Activated CD4-positive, alpha-beta T cell treated with anti-CD3 and anti-CD28 coated beads, Interleukin-2, amount 10 ng/mL, durations not matched to agents 7 days and 5 days (primary cell): Measurements from ENCODE around the gene NBPF1. TPM values are rescaled to one million over a fixed set of nuclear protein-coding genes. Genes with fewer than 3 reads are reported as not detected.
A peak's percentile ranks its signal among the peaks of the same experiment; 100 is the strongest.
"Not testable (repeated sequence)": the region's sequence is repeated elsewhere in the genome, so short reads cannot be mapped to it uniquely, and the experiment has no call there.

Experiments used
- CTCF ChIA-PET: fragments of 350-600 bp; sonication (Branson Sonifier 250); formaldehyde crosslinking; loops from one replicate; lab custom pipeline; 2021; ENCODE audit warnings: antibody characterized with exemption; lab: Charles Lee
- POLR2A ChIA-PET: fragments of 350-600 bp; sonication (Branson Sonifier 250); formaldehyde crosslinking; loops from one replicate; lab custom pipeline; 2021; ENCODE audit warnings: antibody characterized with exemption; lab: Charles Lee
- DNase-seq: peaks from one replicate; pipeline ENCODE4 v3.0.0-alpha.2; 2020
- H3K27ac Mint-ChIP-seq: one replicate; pipeline ENCODE4 v1.8.0; 2021; ENCODE audit warnings: mild to moderate bottlenecking, moderate library complexity, mixed read lengths
- H3K27me3 Mint-ChIP-seq: one replicate; pipeline ENCODE4 v1.8.0; 2021; ENCODE audit warnings: mixed read lengths
- H3K36me3 Mint-ChIP-seq: one replicate; pipeline ENCODE4 v1.8.0; 2021; ENCODE audit warnings: low read depth, mixed read lengths
- H3K4me1 Mint-ChIP-seq: one replicate; pipeline ENCODE4 v1.8.0; 2021; ENCODE audit warnings: mixed read lengths
- H3K4me3 Mint-ChIP-seq: one replicate; pipeline ENCODE4 v1.8.0; 2021; ENCODE audit warnings: mild to moderate bottlenecking, moderate library complexity, mixed read lengths
- H3K9me3 Mint-ChIP-seq: one replicate; pipeline ENCODE4 v1.8.0; 2021; ENCODE audit warnings: mixed read lengths
- total RNA-seq, 2 experiments: library from RNA; stranded (reverse); gene quantifications; one replicate each; pipeline ENCODE4 v1.2.3, GENCODE V29; 2021

Gene NBPF1
- total RNA-seq, 2 experiments from 2014 or later: 6.7 to 7.7 TPM

DNA sequence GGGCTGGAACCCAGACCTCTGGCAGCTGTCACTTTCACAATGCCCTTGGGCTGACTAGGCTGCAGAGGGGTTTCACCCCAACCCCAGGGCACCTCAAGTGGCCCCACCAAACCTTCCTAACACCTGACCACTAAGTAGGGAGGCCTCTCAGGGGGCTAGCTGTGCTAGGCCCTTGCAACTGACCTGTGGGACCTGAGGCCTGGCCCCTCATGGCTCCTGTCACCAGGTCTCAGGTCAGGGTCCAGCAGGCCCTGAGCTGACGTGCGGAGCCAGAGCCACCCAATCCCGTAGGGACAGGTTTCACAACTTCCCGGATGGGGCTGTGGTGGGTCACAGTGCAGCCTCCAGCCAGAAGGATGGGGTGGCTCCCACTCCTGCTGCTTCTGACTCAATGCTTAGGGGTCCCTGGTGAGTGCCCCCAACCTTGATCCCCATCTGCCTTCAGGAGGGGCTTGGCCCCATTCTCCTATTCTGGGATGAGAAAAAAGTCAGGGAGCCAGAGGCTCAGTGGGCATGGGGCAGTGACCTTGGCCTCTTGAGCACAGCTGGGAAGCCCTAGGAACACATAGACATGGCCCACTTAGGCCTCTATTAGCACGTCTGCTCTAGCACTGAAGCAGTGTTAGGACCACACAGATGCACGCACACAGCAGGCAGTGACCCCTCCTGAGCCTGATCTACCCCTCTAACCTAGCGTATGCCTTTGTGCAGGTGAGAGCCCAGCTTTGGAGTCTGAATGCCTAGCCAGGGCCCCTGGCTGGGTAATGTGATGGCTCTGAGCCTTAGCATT is 32.1 kb upstream of the NBPF1 start:
- H3K4me1 Mint-ChIP-seq, H3K4me3 Mint-ChIP-seq, POLR2A ChIA-PET, H3K36me3 Mint-ChIP-seq, H3K27ac Mint-ChIP-seq, H3K27me3 Mint-ChIP-seq, H3K9me3 Mint-ChIP-seq: not testable (repeated sequence)
- CTCF ChIA-PET: interaction anchor here (0.9 to 1.2 kb wide), 2 partner anchors 82 to 258 kb away, joined by 3 to 4 read pairs; no protein-coding TSS in a partner anchor
- DNase-seq: peak; percentile 19

DNA sequence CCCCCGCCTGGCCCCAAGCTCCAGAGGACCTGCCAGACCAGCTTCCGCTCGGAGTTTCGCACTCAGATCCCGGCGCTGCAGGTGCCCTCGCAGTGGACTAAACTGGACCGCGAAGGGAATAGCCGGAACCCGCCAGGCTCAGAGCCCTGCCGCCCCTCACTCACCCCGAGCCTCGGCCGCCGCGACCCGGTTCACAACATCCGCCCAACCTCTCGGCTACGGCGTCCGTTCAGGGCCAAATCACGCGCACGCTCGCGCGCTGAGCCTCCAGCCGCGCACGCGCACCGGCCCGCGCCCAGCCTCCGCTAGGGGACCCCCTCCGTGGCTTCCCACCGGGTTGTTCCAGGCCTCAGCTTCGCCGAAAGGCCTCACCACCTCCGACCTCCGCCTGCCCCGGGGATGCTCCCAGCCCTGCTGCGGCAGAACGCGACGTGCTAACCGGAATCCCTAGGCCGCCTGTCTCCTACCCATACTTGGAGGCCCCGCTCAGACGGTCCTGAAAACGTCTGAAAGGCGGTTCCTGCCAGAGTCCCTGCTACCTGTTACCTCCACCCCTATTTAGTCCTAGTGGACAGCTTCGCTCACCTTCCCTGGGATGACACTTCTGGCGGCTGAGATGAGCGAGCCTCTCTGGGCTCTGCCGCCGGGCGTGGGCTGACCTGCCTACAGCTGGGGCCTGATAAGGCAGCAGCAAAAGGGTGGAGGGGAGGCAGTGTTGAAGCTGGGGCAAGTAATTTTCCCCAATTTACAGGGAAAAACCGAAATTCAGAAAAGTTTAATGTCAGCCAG is 31.3 kb upstream of the NBPF1 start:
- H3K4me1 Mint-ChIP-seq, H3K27me3 Mint-ChIP-seq, H3K36me3 Mint-ChIP-seq, H3K9me3 Mint-ChIP-seq, H3K4me3 Mint-ChIP-seq, H3K27ac Mint-ChIP-seq, POLR2A ChIA-PET: not testable (repeated sequence)
- DNase-seq: peak; percentile 99
- CTCF ChIA-PET: interaction anchor here (0.6 to 1.2 kb wide), 3 partner anchors 43 to 259 kb away, joined by 3 to 4 read pairs (median 3); no protein-coding TSS in a partner anchor

DNA sequence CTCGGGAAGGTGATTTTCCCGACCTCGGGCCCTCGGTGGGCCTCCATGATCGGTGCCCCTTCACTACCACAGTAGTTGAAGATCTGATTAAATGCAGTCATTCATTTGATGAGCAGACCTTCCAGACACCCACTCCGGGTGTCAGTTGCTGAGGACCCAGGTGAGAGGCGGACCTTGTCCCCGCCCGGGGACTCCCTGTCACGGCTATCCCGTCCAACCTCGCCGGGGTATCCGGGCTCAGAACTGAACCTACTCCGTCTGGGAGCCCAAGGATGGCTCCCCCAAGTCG is 30.8 kb upstream of the NBPF1 start:
- POLR2A ChIA-PET: no interaction called here
- DNase-seq: no peak
- CTCF ChIA-PET: interaction anchor here (0.6 to 1.2 kb wide), 3 partner anchors 42 to 260 kb away, joined by 3 to 4 read pairs (median 3); no protein-coding TSS in a partner anchor
- H3K36me3 Mint-ChIP-seq: no peaks in the 10 kb centered on the region
- peaks cover 3% of the 10 kb centered on the region for H3K4me1 Mint-ChIP-seq
- H3K27ac Mint-ChIP-seq: no peak overlapping the region
- no peak overlapping the region for H3K4me3 Mint-ChIP-seq
- H3K27me3 Mint-ChIP-seq: peaks cover 5% of the 10 kb centered on the region
- H3K9me3 Mint-ChIP-seq: no peaks in the 10 kb centered on the region

DNA sequence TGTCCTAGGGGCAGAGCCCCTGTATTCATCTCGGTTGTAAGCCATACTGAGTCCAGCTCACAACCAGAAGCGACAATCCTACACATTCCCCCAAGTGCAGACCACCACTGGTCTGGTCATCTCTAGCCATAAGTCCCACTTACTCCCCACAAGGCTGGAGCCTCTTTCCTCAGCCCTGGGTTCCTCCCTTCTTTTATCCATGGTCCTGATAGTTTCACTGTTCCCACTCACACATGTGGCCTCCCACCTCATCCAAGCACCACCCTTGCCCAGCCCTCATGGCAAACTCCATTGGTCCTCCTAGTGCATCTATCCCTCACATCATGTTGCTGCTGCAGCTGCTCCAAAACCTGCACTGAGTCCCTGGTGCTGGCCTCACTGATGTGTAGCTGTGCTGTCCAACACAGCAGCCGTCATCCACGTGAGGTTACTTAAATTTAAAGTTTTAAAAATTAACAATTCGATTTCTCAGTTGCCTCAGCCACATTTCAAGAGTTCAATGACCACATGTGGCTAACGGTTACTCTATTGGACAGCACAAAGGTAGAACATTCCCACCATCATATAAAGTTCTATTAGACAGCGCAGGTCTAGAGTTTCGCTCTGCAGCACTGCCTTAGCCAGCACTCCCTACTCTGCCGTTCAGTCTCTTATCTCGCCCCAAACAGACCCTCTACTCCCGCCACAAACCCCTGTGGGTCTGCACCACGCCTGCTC is 30.3 kb upstream of the NBPF1 start:
- H3K9me3 Mint-ChIP-seq, H3K27ac Mint-ChIP-seq, H3K27me3 Mint-ChIP-seq, H3K4me3 Mint-ChIP-seq, H3K36me3 Mint-ChIP-seq, H3K4me1 Mint-ChIP-seq, POLR2A ChIA-PET: not testable (repeated sequence)
- peak; percentile 31 for DNase-seq
- CTCF ChIA-PET: interaction anchor here (0.6 to 1.2 kb wide), 3 partner anchors 10 to 84 kb away, joined by 3 read pairs; no protein-coding TSS in a partner anchor

DNA sequence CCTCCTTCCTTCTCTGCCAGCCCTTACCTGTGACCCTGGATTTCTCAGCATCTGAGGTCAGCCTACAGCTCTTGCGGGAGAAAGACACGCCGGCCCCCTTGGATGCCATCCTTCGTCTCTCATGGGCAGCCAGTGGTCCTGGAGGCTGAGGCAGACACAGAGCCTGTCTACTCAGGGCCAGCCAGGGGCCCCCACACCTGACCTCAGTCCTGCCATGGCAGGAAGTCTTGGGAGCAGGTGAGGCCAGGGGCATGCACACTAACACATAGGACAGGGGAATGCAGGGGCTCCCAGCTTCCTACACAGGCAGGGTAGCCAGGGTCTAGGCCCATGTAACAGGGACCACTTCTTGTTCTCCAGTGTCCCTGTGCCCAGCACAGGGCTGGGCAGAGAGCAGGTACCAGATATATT is 29.6 kb upstream of the NBPF1 start:
- H3K36me3 Mint-ChIP-seq, H3K27me3 Mint-ChIP-seq, H3K4me1 Mint-ChIP-seq, H3K4me3 Mint-ChIP-seq, H3K9me3 Mint-ChIP-seq, POLR2A ChIA-PET, H3K27ac Mint-ChIP-seq: not testable (repeated sequence)
- CTCF ChIA-PET: interaction anchor here (0.8 to 1.0 kb wide), 2 partner anchors 10 to 22 kb away, joined by 3 read pairs; no protein-coding TSS in a partner anchor
- DNase-seq: peak; percentile 17

DNA sequence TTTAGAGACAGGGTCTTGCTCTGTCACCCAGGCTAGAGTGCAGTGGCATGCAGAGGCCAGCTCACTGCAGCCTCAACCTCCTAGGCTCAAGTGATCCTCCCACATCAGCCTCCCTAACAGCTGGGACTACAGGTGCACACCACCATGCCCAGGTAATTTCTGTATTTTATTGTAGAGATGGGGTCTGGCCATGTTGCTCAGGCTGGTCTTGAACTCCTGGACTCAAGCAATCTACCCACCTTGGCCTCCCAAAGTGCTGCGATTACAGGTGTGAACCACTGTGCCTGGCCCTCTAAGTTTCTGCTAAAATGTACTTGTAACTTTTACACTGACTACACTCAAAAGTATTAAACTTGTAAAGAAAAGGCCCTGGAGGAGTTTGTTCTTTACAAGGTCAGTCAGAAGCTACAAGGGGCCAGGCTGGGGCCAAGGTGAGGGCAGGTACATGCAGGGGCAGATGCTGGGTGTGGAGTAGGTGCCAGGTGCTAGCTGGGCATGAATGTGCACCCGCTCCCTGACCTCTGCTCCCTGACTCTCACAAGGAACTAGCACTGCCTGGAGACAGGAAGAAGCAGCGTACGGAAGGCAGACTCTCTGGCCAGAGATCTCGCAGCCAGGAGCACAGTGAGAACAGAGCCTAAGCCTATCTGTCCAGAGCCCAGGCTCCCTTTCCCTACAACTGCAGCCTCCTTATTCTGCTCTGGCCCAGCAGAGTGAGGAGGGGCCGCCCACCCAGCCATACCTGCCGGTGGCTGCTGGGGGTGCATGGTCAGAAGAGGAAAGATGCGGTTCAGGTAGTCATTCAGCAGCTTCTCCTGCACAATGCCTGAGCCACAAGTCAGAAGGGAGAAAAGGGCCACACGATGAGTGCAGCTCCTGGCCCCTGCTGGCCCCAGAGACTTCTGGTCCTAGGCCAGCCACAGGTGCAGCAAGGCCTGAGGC is 28.9 kb upstream of the NBPF1 start:
- POLR2A ChIA-PET, H3K27me3 Mint-ChIP-seq, H3K27ac Mint-ChIP-seq, H3K4me1 Mint-ChIP-seq, H3K36me3 Mint-ChIP-seq, H3K4me3 Mint-ChIP-seq, H3K9me3 Mint-ChIP-seq: not testable (repeated sequence)
- CTCF ChIA-PET: interaction anchor here (0.8 to 1.0 kb wide), 2 partner anchors 9 to 21 kb away, joined by 3 read pairs; no protein-coding TSS in a partner anchor
- DNase-seq: peak; percentile 6

DNA sequence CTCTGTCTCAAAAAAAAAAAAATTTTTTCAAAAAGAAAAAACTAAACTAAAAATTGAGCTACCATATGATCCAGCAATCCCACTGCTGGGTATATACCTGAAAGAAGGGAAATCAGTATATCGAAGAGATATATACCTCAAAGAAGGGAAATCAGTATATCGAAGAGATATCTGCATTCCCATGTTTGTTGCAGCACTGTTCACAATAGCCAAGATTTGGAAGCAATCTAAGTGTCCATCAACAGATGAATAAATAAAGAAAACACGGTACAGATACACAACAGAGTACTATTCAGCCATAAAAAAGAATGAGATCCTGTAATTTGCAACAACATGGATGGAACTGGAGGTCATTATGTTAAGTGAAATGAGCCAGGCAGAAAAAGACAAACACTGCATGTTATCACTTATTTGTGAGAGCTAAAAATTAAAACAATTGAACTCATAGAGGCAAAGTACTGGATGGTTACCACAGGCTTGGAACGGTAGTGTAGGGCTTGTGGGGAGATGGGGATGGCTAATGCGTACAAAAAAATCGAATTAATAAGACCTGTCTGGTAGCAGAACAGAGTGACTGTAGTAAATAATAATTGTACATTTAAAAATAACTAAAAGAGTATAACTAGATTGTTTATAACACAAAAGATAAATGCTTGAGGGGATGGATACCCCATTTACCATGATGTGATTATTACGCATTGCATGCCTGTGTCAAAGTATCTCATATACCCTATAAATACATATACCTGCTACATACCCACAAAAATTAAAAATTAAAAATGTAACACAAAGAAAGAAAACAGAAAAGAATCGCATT is 28.0 kb upstream of the NBPF1 start:
- H3K4me3 Mint-ChIP-seq, H3K9me3 Mint-ChIP-seq, H3K4me1 Mint-ChIP-seq, H3K27ac Mint-ChIP-seq, H3K27me3 Mint-ChIP-seq, H3K36me3 Mint-ChIP-seq: not testable (repeated sequence)
- ChIA-PET CTCF (interaction anchor here (1.0 to 1.6 kb wide), 2 partner anchors 11 to 67 kb away, joined by 4 to 5 read pairs; no protein-coding TSS in a partner anchor), POLR2A (interaction anchor here (0.6 kb wide), 2 partner anchors 15 to 29 kb away, joined by 3 read pairs; no protein-coding TSS in a partner anchor)
- peak; percentile 4 for DNase-seq

DNA sequence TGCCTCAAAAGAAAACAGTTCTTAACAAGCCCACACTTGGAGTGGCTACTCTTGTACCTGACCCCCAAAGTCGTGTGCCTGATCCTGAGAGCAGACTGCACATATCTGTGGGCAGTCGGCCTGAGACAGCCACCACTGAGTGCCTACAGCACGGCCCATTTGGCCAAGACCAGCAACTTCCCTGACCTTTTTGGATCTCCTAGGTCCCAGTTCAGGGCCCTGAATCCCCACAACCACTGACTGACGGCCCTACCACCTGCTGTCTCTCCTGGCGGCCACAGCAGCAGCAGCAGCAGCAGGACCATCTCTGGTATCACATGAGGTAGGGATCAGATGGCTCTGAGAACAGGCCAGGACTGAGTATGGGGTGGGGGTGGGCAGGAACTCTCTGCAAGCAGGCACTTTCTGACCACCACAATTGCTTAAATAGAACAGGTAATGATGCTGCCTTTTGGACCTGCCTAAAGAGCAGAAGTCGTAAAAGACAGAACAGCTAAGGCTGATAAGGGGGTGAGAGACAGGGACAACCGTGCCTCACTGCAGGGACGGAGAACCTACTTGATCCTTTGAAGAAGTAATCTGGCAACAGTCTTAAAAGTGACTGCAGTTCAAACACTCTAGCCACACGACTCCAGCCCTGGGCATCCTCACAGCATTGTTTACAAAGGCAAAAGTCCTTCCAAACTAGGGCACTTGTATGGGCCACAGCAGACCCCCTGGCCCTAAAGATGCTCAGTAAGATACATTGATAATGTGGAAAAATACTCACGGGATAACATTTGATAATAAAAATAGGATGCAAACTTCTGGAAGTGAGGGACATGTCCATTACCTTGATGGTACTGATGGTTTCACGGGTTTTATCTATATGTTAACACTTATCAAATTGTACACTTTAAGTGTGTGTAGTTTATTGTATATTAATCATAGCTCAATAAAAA is 26.0 kb upstream of the NBPF1 start:
- H3K4me1 Mint-ChIP-seq, H3K4me3 Mint-ChIP-seq, H3K36me3 Mint-ChIP-seq, H3K9me3 Mint-ChIP-seq, H3K27ac Mint-ChIP-seq, POLR2A ChIA-PET, H3K27me3 Mint-ChIP-seq: not testable (repeated sequence)
- CTCF ChIA-PET: interaction anchor here (1.6 to 2.2 kb wide), 2 partner anchors 9 to 14 kb away, joined by 5 to 6 read pairs; no protein-coding TSS in a partner anchor
- peak; percentile 9 for DNase-seq

DNA sequence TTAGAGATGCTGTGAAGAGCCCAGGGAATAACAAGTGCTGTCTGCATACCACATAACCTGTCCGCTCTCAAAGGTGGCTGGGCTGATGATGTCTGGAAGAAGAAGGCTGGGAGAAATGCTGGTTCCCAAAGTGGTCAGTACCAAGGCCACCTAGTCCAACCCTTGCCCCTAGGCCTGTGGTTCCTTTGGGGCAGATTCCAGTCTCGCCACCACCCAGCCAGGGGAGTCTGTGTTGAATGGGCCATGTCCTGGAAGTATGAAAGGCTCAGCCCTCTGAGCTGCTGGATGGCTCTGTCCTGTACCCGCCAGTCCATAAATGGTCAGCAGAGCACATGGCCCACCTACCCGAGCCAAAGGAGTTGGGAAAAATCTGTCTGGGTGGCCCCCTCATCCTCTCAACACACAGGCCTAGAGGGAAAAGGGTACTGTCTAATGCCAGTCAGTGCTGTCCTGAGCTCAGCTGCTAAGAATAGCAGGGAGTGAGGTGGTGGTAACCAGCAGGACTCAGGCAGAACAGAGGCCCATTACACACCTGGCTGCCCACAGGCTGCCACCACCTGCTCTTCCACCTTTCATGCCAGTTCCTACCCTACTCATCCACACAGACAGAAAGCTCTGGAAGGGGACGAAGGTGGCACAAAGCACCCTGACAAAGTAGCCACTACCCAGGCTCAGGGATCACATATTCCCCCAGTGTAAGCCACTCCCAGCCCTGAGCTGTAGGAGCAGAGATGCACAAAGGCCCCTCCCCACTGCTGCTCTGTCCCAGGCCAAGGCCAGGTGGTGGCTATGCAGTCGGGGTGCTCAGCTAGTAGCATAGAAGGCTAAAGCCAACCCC is 24.8 kb upstream of the NBPF1 start:
- DNase-seq: peak; percentile 6
- H3K36me3 Mint-ChIP-seq: peaks cover 10% of the 10 kb centered on the region
- POLR2A ChIA-PET: not testable (repeated sequence)

More for the DNA sequence above, 24.8 kb upstream of the NBPF1 start:
- H3K27me3 Mint-ChIP-seq, H3K27ac Mint-ChIP-seq, H3K4me1 Mint-ChIP-seq, H3K4me3 Mint-ChIP-seq, H3K9me3 Mint-ChIP-seq: not testable (repeated sequence)
- CTCF ChIA-PET: interaction anchor here (2.2 kb wide), 1 partner anchor 13 kb away, joined by 6 read pairs; no protein-coding TSS in a partner anchor
